Aorta (tissue), 5 donors: ENCODE measurements around the gene SCRT2. TPM values are rescaled to one million over a fixed set of nuclear protein-coding genes. Genes with fewer than 3 reads are reported as not detected.
A peak's percentile ranks its signal among the peaks of the same experiment; 100 is the strongest.
"Not testable (repeated sequence)": the region's sequence is repeated elsewhere in the genome, so short reads cannot be mapped to it uniquely, and the experiment has no call there.

Source experiments
- ATAC-seq: fragments of 200-7000 bp; cut with Tn5 transposase; one replicate; pipeline ENCODE4 v1.9.1; 2022; ENCODE audit warnings: moderate library complexity; ENCODE audit not compliant: low FRiP score
- DNase-seq, 2 donors: peaks; one replicate each; pipeline ENCODE4 v3.0.0-alpha.2; 2020
- H3K27ac ChIP-seq, 2 donors: one replicate each; pipeline ENCODE4 v1.5.1; 2013; ENCODE audit warnings: low read length in 2 of 2, mild to moderate bottlenecking in 2 of 2, moderate library complexity in 2 of 2, control low read depth in 1 of 2, inconsistent platforms in 1 of 2, low read depth in 1 of 2
- H3K27me3 ChIP-seq, 2 donors: one replicate each; pipeline ENCODE4 v1.6.1; 2013; ENCODE audit warnings: control low read depth in 1 of 2, low read length in 1 of 2, mild to moderate bottlenecking in 1 of 2, moderate library complexity in 1 of 2; ENCODE audit not compliant: insufficient read depth in 2 of 2, control insufficient read depth in 1 of 2
- H3K36me3 ChIP-seq, 2 donors: one replicate each; pipeline ENCODE4 v1.6.1; 2013; ENCODE audit warnings: control low read depth in 1 of 2, low read length in 1 of 2, mild to moderate bottlenecking in 1 of 2; ENCODE audit not compliant: insufficient read depth in 2 of 2, control insufficient read depth in 1 of 2
- H3K4me1 ChIP-seq, 2 donors: one replicate each; pipeline ENCODE4 v1.6.1; 2013; ENCODE audit warnings: low read length in 2 of 2, control low read depth in 1 of 2, mild to moderate bottlenecking in 1 of 2, moderate library complexity in 1 of 2; ENCODE audit not compliant: insufficient read depth in 2 of 2, control insufficient read depth in 1 of 2
- H3K4me3 ChIP-seq, 2 donors: one replicate each; pipeline ENCODE4 v1.5.1; 2013; ENCODE audit warnings: low read length in 2 of 2, control low read depth in 1 of 2, mild to moderate bottlenecking in 1 of 2
- H3K9me3 ChIP-seq: one replicate; pipeline ENCODE4 v1.6.1; 2013; ENCODE audit warnings: mild to moderate bottlenecking, low read length; ENCODE audit not compliant: control insufficient read depth
- WGBS, 2 donors: extraction: QIAGEN DNeasy Blood & Tissue Kit; methylation state at CpG; one replicate each; pipeline ENCODE4 v1.1.7; 2013; 5-methylcytosine and 5-hydroxymethylcytosine counted together
- intact Hi-C, 2 donors: fragments of 100-400 bp; cut with DNase I; formaldehyde crosslinking; loops; one replicate each; pipeline versions ENCODE4 v1.14.2 to v1.15.0; 2022
- long read RNA-seq, 2 donors: library from polyadenylated mRNA; unstranded; transcript quantifications; one replicate each; pipeline ENCODE4 v2.0.0, GENCODE V29; 2020 to 2021
- polyA plus RNA-seq, 2 donors: library from polyadenylated mRNA; stranded (reverse); fragments of 200-250 nt; gene quantifications; one replicate each; pipeline ENCODE4 v1.2.3, GENCODE V29; 2013
- total RNA-seq, 2 donors: library from RNA; stranded (reverse); fragmentation: NEBNext Ultra II Directional; extraction: Animal tissue kit (Norgen Biotek cat#: 25700); gene quantifications; one replicate each; pipeline ENCODE4 v1.2.1, GENCODE V29; 2021
- donor health status: healthy with polysubstance abuse.
- donor health status: Bipolar disorder and iron deficiency.
- donor health status: DM: no; HTN: no; CAD: no.
- donor health status: DM: no; HTN: no; CAD: no.
- donor health status: DM: yes; HTN: yes; CAD: no.

The SCRT2 gene
- total RNA-seq (not detected), polyA plus RNA-seq (not detected)
- long read RNA-seq, donor 1, result 0 reads
- long read RNA-seq, donor 2, result 0 reads

DNA sequence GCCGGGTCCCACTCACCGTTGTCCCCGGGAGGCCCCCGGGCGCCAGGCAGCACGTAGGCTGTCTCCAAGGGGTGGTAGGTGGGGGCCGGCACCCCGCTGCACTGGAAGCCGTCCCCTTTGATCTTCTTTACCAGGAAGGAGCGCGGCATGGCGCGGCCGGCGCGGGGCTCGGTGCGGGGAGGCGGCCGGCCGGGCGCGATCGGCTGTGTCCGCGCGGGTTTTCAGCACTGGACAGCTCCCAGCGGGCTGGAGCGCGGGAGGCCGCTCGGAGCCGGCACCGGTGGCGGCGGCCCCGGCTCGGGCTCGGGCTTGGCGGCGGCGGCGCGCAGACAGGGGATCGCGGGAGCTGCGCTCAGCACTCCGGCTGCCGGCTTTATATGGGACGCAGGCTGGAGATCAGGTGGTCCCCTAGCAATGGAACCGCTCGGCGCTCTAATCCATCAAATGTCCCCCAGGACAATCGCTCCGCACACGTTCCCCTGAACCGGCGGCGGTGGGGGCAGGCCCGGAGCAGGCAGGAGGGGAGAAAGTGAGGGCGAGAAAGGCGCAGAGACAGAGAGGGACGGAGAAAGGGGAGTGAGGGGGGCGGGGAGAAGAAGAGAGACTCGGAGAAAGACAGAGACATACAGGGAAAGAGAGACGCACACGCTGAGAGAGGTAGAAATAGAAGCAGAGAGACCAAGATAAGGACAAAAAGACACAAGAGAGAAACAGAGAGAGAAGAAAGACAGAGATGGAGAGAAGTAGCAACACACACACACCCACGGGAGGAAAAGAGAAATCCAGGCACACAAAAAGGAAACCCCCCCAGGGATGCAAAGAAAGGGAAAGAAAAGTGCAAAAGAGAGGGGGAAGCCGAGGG lies at the start of gene SCRT2:
Gene SCRT2, minus strand, starts transcription at position 350 of the 862 bp plus-strand sequence. Its CDS starts 201 bp downstream, at position 149.
- Histone ChIP-seq H3K27me3 (no peaks in the 10 kb centered on the region), H3K4me1 (no peaks in the 10 kb centered on the region), H3K9me3 (no peaks in the 10 kb centered on the region), H3K4me3 (no peak within 1 kb of the TSS), H3K36me3 (no peaks in the 10 kb centered on the region), H3K27ac (no peak within 1 kb of the TSS)
- intact Hi-C loops, result no loop called here
- DNase-seq, result peak; percentile 87 to 95
- ATAC-seq, result peak; percentile 91
- WGBS, 2 donors, result 1% methylated on average over 56 to 69 of the region's 69 CpGs

DNA sequence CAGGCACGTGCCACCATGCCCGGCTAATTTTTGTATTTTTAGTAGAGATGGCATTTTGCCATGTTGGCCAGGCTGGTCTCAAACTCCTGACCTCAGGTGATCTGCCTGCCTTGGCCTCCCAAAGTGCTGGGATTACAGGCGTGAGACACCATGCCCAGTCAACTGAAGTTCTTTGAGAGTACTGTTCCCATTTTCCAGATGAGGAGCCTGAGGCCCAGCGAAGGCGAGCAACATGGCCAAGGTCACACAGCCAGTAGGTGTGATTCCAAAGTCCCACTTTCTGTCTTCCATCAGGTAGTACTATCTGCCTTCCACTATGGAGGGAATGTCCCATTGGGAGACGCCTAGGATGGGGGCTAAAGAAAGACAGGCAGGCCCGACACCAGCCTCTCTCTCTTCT lies 49.2 kb upstream of the SCRT2 start:
- H3K9me3 ChIP-seq, ATAC-seq, H3K36me3 ChIP-seq, H3K4me3 ChIP-seq, H3K27ac ChIP-seq, H3K4me1 ChIP-seq, H3K27me3 ChIP-seq, intact Hi-C loops: not testable (repeated sequence)
- WGBS, 2 donors, result 67 to 69% methylated on average over 7 of the region's 7 CpGs
- peak in 1 of 2 donors; percentile 21 for DNase-seq

DNA sequence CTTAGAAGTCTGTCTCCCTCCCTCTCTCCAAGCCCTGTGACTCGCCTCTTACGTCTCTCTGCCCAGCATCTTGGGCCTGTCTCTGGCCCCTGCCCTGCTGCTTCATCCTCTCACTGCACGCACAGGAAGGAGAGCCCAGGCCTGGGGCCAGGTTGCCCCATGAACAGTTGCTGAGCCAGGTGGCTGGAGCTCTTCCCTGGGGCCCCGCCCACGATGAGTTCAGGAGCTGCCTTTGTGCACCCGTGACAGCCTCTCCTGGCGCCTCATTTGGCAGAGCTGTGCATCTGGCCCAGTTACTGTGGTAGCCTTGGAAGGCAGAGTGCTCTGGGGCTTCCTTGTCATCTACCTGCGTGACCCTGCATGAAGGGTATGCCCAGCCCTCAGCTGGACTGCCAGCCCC lies 48.2 kb upstream of the SCRT2 start:
- Histone ChIP-seq H3K4me3 (no peak overlapping the region), H3K27me3 (no peaks in the 10 kb centered on the region), H3K4me1 (no peaks in the 10 kb centered on the region), H3K9me3 (peaks cover 1% of the 10 kb centered on the region), H3K27ac (no peak overlapping the region), H3K36me3 (no peaks in the 10 kb centered on the region)
- 52 to 56% methylated on average over 8 of the region's 8 CpGs for WGBS, 2 donors
- DNase-seq (peak in 1 of 2 donors; percentile 50), ATAC-seq (no peak)
- intact Hi-C loops, result no loop called here

DNA sequence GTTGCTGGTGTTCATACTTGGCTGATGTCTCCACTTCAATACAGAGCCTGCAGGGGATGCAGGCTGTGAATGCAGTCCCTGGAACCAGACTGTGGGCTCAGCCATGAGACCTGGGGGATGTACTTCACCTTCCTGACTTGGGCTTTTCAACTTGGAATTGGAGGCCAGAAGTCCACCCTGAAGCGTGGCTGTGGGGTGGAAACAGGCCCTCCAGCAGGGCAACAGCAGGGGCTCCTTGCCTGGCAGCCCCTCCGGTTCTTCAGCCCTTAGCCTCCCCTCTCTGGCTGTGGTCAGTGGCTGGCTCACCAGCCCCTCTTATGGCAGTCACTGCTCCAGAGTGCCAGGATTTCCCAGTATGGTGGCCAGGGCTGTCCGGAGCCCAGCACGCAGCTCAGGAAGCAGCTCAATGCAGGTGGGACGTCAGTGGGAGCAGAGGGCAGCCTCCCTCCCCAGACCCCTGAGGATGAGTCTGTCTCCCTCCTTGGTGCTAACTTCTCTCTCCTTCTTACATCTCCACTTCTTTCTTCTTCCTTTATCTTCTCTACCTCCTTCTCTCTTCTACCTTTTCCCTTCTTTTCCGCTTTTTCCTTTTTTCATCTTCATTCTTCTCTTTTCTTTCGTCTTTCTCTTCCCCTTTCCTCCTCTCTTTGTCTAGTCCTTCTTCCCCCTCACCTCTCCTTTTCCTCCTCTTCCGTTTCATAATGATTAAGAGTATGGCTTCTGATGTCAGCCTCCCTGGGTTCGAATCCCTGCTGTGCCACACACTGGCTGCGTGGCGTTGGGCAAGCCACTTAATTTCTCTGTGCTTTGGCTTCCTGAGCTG lies 47.4 kb upstream of the SCRT2 start:
- Histone ChIP-seq H3K36me3 (no peaks in the 10 kb centered on the region), H3K27me3 (no peaks in the 10 kb centered on the region), H3K9me3 (peaks cover 1% of the 10 kb centered on the region), H3K4me3 (no peak overlapping the region), H3K4me1 (no peaks in the 10 kb centered on the region), H3K27ac (no peak overlapping the region)
- DNase-seq, result peak in 1 of 2 donors; percentile 24
- no peak for ATAC-seq
- intact Hi-C loops, result no loop called here
- WGBS, 2 donors, result 70 to 79% methylated on average over 11 of the region's 11 CpGs

DNA sequence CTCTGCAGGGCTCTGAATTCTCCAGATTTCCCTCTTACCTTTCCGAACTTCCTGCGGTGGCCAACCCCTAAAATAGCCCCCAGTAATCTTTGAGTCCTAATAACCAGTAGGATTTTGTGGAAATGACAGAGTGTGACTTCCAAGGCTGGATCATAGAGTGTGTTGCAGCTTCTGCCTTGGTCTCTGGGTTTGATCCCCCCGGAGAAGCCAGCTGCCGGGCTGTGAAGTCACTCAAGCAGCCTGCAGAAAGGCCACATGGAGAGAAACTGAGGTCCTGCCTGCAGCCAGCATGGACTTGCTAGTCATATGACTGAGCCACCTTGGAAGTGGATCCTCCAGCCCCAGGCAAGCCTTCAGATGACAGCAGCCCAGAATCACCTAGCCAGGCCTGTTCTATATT lies 46.3 kb upstream of the SCRT2 start:
- no peaks in the 10 kb centered on the region for H3K27me3 ChIP-seq
- H3K36me3 ChIP-seq, result no peaks in the 10 kb centered on the region
- 88 to 91% methylated on average over 4 of the region's 4 CpGs for WGBS, 2 donors
- H3K27ac ChIP-seq, result no peak overlapping the region
- DNase-seq, result peak in 1 of 2 donors; percentile 23
- H3K9me3 ChIP-seq, result peaks cover 1% of the 10 kb centered on the region
- H3K4me1 ChIP-seq, result no peaks in the 10 kb centered on the region
- H3K4me3 ChIP-seq, result no peak overlapping the region
- ATAC-seq, result no peak
- intact Hi-C loops, result no loop called here

DNA sequence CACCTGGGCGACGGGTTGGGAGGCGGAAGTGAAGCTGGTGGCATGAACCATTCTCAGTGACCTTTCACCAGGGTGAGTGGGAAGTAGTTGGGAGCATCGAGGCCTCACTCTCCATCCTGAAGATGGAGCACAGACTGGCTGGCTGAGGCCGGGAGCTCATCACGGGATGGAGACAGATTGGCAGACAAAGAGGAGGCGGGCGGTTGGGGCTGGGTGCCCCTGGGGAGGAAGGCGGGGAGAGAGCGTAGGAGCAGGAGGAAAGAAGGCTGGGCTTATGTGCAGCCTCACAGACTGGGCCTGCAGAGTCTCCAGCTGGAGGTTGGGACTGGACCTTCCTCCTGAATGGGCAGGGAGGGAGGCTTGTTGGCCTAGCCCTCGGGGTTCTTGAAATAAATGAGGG lies 44.2 kb upstream of the SCRT2 start:
- WGBS, 2 donors, result 40 to 49% methylated on average over 11 of the region's 11 CpGs
- no peaks in the 10 kb centered on the region for H3K36me3 ChIP-seq
- no peak overlapping the region for H3K4me3 ChIP-seq
- H3K27me3 ChIP-seq, result no peaks in the 10 kb centered on the region
- H3K4me1 ChIP-seq, result no peaks in the 10 kb centered on the region
- intact Hi-C loops, result no loop called here
- ATAC-seq (no peak), DNase-seq (no peak)
- no peak overlapping the region for H3K27ac ChIP-seq
- peaks cover 1% of the 10 kb centered on the region for H3K9me3 ChIP-seq

DNA sequence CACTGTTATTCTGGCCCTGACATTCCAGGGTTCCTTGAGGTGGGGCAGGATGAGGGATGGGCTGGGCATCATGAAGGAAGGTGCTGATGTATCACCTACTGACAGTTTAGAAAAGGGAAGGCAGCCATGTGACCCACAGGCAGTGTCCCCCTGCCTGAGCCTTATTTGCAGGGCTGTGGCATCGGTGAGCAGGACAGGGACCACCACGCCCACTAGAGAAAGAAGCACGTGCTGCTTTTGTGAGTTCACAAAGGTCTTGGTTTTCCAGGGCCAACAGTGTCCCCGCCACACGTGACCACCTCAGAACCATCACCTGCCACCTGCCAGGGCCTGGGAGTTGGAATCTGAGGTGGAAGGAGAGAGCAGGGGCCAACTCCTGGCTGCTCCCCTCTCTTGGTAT lies 43.5 kb upstream of the SCRT2 start:
- intact Hi-C loops, result no loop called here
- 81 to 86% methylated on average over 5 of the region's 5 CpGs for WGBS, 2 donors
- Histone ChIP-seq H3K4me1 (no peaks in the 10 kb centered on the region), H3K27me3 (no peaks in the 10 kb centered on the region), H3K27ac (no peak overlapping the region), H3K9me3 (peaks cover 1% of the 10 kb centered on the region), H3K4me3 (no peak overlapping the region), H3K36me3 (no peaks in the 10 kb centered on the region)
- DNase-seq (no peak), ATAC-seq (no peak)

DNA sequence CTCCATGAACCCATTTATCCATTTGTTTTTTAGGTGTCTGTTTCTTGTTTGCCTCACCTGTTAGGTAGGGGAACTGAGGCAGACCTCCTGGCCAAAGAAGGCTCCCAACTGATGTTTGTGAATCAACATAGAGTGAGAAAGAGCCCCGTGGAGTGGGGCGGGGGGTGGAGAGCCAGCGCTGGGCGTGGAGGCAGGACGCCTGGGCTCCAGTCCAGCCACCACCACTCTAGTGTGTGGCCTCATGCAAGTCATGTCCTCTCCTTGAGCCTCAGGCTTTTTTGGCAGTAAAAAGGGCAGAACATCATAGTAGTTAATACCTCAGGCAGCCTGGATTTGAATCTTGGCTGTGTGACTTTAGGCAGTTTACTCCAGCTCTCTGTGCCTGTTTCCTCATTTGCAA lies 42.2 kb upstream of the SCRT2 start:
- no peak overlapping the region for H3K27ac ChIP-seq
- H3K9me3 ChIP-seq, result peaks cover 1% of the 10 kb centered on the region
- 53 to 60% methylated on average over 5 of the region's 5 CpGs for WGBS, 2 donors
- no peaks in the 10 kb centered on the region for H3K4me1 ChIP-seq
- ATAC-seq (no peak), DNase-seq (no peak)
- intact Hi-C loops, result no loop called here
- no peak overlapping the region for H3K4me3 ChIP-seq
- H3K36me3 ChIP-seq, result no peaks in the 10 kb centered on the region
- no peaks in the 10 kb centered on the region for H3K27me3 ChIP-seq
